Measurements from ENCODE around the gene EHMT1.

DNA sequence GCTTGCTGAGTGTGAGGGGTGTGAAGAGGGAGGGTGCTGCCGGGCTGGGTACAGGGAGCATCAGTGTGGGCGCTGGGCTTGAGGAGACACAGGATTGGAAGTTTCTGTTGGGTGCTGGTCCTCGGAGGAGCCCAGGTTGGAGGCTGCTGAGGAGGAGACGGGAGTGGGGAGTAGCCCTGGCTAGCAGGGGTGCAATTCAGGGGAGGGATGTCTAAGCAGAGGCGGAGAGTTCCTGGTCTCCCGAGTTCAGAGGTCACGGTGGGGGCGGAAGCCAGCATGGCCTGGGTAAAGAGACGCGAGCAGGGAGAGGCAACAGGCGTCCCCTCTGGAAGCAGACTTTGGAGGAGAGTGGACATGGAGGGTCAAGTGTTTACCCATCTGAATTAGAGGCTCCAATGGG lies 196.0 kb downstream of the EHMT1 start:
- TF ChIP-seq, protein P1, sequence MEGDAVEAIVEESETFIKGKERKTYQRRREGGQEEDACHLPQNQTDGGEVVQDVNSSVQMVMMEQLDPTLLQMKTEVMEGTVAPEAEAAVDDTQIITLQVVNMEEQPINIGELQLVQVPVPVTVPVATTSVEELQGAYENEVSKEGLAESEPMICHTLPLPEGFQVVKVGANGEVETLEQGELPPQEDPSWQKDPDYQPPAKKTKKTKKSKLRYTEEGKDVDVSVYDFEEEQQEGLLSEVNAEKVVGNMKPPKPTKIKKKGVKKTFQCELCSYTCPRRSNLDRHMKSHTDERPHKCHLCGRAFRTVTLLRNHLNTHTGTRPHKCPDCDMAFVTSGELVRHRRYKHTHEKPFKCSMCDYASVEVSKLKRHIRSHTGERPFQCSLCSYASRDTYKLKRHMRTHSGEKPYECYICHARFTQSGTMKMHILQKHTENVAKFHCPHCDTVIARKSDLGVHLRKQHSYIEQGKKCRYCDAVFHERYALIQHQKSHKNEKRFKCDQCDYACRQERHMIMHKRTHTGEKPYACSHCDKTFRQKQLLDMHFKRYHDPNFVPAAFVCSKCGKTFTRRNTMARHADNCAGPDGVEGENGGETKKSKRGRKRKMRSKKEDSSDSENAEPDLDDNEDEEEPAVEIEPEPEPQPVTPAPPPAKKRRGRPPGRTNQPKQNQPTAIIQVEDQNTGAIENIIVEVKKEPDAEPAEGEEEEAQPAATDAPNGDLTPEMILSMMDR (IDR thresholded peaks at IDR 0.05; ENCODE audit: insufficient read depth, low read length) = no peak
- TF ChIP-seq GABPA (IDR thresholded peaks at IDR 0.05; ENCODE audit: low read depth) = no peak
- TF ChIP-seq REST (IDR thresholded peaks at IDR 0.05; ENCODE audit: insufficient replicate concordance, low read depth) = no peak
- no peak for TF ChIP-seq POLR2AphosphoS5 (IDR thresholded peaks at IDR 0.05; ENCODE audit: low read depth)
